IPS-15b (cell line): ENCODE data around the gene GALR2.
"Not testable (repeated sequence)": the region's sequence is repeated elsewhere in the genome, so short reads cannot be mapped to it uniquely, and the experiment has no call there.

Experiments
- H3K27me3 ChIP-seq: one replicate; pipeline ENCODE4 v1.6.1; 2013; ENCODE audit warnings: low read length; ENCODE audit not compliant: control insufficient read depth, insufficient read depth
- H3K36me3 ChIP-seq: one replicate; pipeline ENCODE4 v1.6.1; 2013; ENCODE audit warnings: low read length; ENCODE audit not compliant: control insufficient read depth, insufficient read depth
- H3K4me1 ChIP-seq: one replicate; pipeline ENCODE4 v1.6.1; 2013; ENCODE audit warnings: mild to moderate bottlenecking, low read length; ENCODE audit not compliant: control insufficient read depth, insufficient read depth
- H3K4me3 ChIP-seq: one replicate; pipeline ENCODE4 v1.5.1; 2013; ENCODE audit warnings: low read depth, low read length
- H3K9ac ChIP-seq: one replicate; pipeline ENCODE4 v1.6.1; 2013; ENCODE audit warnings: low read depth, mild to moderate bottlenecking, low read length
- H3K9me3 ChIP-seq: one replicate; pipeline ENCODE4 v1.6.1; 2013; ENCODE audit warnings: mild to moderate bottlenecking, low read length; ENCODE audit not compliant: control insufficient read depth, insufficient read depth

GALR2 gene

GRCh38 chr17:76076765-76077583 is 2.4 kb downstream of the GALR2 start:
- H3K9me3 ChIP-seq = no peaks in the 10 kb centered on the region
- peaks cover 68% of the 10 kb centered on the region for H3K27me3 ChIP-seq
- H3K4me3 ChIP-seq = peak overlapping the region; percentile 60
- no peak overlapping the region for H3K9ac ChIP-seq
- H3K36me3 ChIP-seq = no peaks in the 10 kb centered on the region
- H3K4me1 ChIP-seq = peaks cover 19% of the 10 kb centered on the region

GRCh38 chr17:76077584-76078110 is 3.1 kb downstream of the GALR2 start:
- H3K4me3 ChIP-seq = peak overlapping the region; percentile 60
- H3K9ac ChIP-seq = no peak overlapping the region
- H3K4me1 ChIP-seq = peaks cover 19% of the 10 kb centered on the region
- peaks cover 68% of the 10 kb centered on the region for H3K27me3 ChIP-seq
- no peaks in the 10 kb centered on the region for H3K36me3 ChIP-seq
- no peaks in the 10 kb centered on the region for H3K9me3 ChIP-seq

GRCh38 chr17:76078370-76078769 is 3.8 kb downstream of the GALR2 start:
- not testable (repeated sequence) for H3K36me3 ChIP-seq, H3K4me3 ChIP-seq, H3K9ac ChIP-seq, H3K9me3 ChIP-seq
- peaks cover 17% of the 10 kb centered on the region for H3K4me1 ChIP-seq
- H3K27me3 ChIP-seq = peaks cover 66% of the 10 kb centered on the region

- peak within 1 kb of the TSS; percentile 41 for H3K4me3 ChIP-seq
- H3K4me1 ChIP-seq = peaks cover 17% of the 10 kb centered on the region
- peaks cover 13% of the 10 kb centered on the region for H3K36me3 ChIP-seq
- H3K9ac ChIP-seq = peak within 1 kb of the TSS; percentile 65
- H3K27me3 ChIP-seq = peaks cover 59% of the 10 kb centered on the region
- H3K9me3 ChIP-seq = no peaks in the 10 kb centered on the region
Observed at GRCh38 chr17:76078860-76079534, 4.4 kb downstream of the GALR2 start, which contains the start of gene ZACN. Gene ZACN (plus strand): TSS chr17:76079182. CDS start chr17:76079265, 83 bp downstream.

GRCh38 chr17:76079535-76079955 is 5.0 kb downstream of the GALR2 start:
- Histone ChIP-seq H3K4me3 (peak overlapping the region; percentile 41), H3K4me1 (peaks cover 17% of the 10 kb centered on the region), H3K36me3 (peaks cover 17% of the 10 kb centered on the region), H3K9me3 (no peaks in the 10 kb centered on the region), H3K9ac (no peak overlapping the region), H3K27me3 (peaks cover 54% of the 10 kb centered on the region)

GRCh38 chr17:76079956-76080767 is 5.6 kb downstream of the GALR2 start:
- peaks cover 20% of the 10 kb centered on the region for H3K36me3 ChIP-seq
- peaks cover 49% of the 10 kb centered on the region for H3K27me3 ChIP-seq
- H3K9me3 ChIP-seq = no peaks in the 10 kb centered on the region
- peak overlapping the region; percentile 65 for H3K9ac ChIP-seq
- peak overlapping the region; percentile 41 for H3K4me3 ChIP-seq
- H3K4me1 ChIP-seq = peaks cover 17% of the 10 kb centered on the region

- no peaks in the 10 kb centered on the region for H3K9me3 ChIP-seq
- peaks cover 42% of the 10 kb centered on the region for H3K27me3 ChIP-seq
- no peak overlapping the region for H3K9ac ChIP-seq
- H3K4me3 ChIP-seq = peak overlapping the region; percentile 41
- peaks cover 17% of the 10 kb centered on the region for H3K4me1 ChIP-seq
- peaks cover 27% of the 10 kb centered on the region for H3K36me3 ChIP-seq
Observed at GRCh38 chr17:76080768-76081287, 6.2 kb downstream of the GALR2 start.

GRCh38 chr17:76081295-76082210 is 7.0 kb downstream of the GALR2 start:
- Histone ChIP-seq H3K36me3 (peaks cover 33% of the 10 kb centered on the region), H3K9ac (no peak overlapping the region), H3K27me3 (peaks cover 35% of the 10 kb centered on the region), H3K9me3 (no peaks in the 10 kb centered on the region), H3K4me1 (peaks cover 17% of the 10 kb centered on the region), H3K4me3 (no peak overlapping the region)

GRCh38 chr17:76082326-76083251 is 8.0 kb downstream of the GALR2 start:
- no peak overlapping the region for H3K9ac ChIP-seq
- H3K27me3 ChIP-seq = peaks cover 24% of the 10 kb centered on the region
- no peak overlapping the region for H3K4me3 ChIP-seq
- no peaks in the 10 kb centered on the region for H3K9me3 ChIP-seq
- peaks cover 14% of the 10 kb centered on the region for H3K4me1 ChIP-seq
- H3K36me3 ChIP-seq = peaks cover 44% of the 10 kb centered on the region
